Muscle of leg (tissue), 11 donors: Measurements from ENCODE around the gene CDH6. TPM values are rescaled to one million over a fixed set of nuclear protein-coding genes. Genes with fewer than 3 reads are reported as not detected.

Source experiments
- DNase-seq: peaks from one replicate; pipeline ENCODE4 v3.0.0; 2013
- H3K27ac ChIP-seq: one replicate; pipeline ENCODE4 v1.5.1; 2013; ENCODE audit warnings: mild to moderate bottlenecking, low read length, control low read depth
- H3K27me3 ChIP-seq: one replicate; pipeline ENCODE4 v1.6.1; 2013; ENCODE audit warnings: low read length; ENCODE audit not compliant: control insufficient read depth, insufficient read depth
- H3K36me3 ChIP-seq: one replicate; pipeline ENCODE4 v1.6.1; 2013; ENCODE audit warnings: low read length; ENCODE audit not compliant: control insufficient read depth, insufficient read depth
- H3K4me1 ChIP-seq: one replicate; pipeline ENCODE4 v1.6.1; 2013; ENCODE audit warnings: low read length; ENCODE audit not compliant: control insufficient read depth, insufficient read depth
- H3K4me3 ChIP-seq: one replicate; pipeline ENCODE4 v1.5.1; 2013; ENCODE audit warnings: low read length, control low read depth
- H3K9me3 ChIP-seq: replicated peaks from 2 replicates; pipeline ENCODE4 v1.6.1; 2013; ENCODE audit warnings: low read depth, low read length; ENCODE audit not compliant: control insufficient read depth
- WGBS: methylation state at CpG from one replicate; pipeline ENCODE4 v1.1.5; 2013; ENCODE audit warnings: missing lambda C conversion rate; ENCODE audit not compliant: insufficient coverage; 5-methylcytosine and 5-hydroxymethylcytosine counted together
- polyA plus RNA-seq, 8 donors: library from polyadenylated mRNA; unstranded; fragments of 120-200 nt; gene quantifications; one replicate each; pipeline versions ENCODE4 v1.2.1 to v1.2.3, GENCODE V29; 2013; ENCODE audit warnings: inconsistent platforms in 1 of 8, low replicate concordance in 1 of 8; ENCODE audit not compliant: insufficient read length in 8 of 8, insufficient read depth in 1 of 8
- total RNA-seq: library from RNA; stranded (reverse); fragments of 120-200 nt; gene quantifications from one replicate; pipeline ENCODE4 v1.2.4, GENCODE V29; 2013

CDH6 gene
- total and polyA plus RNA-seq, 9 donors = 2.3 to 8.0 (median 4.2) TPM

DNA sequence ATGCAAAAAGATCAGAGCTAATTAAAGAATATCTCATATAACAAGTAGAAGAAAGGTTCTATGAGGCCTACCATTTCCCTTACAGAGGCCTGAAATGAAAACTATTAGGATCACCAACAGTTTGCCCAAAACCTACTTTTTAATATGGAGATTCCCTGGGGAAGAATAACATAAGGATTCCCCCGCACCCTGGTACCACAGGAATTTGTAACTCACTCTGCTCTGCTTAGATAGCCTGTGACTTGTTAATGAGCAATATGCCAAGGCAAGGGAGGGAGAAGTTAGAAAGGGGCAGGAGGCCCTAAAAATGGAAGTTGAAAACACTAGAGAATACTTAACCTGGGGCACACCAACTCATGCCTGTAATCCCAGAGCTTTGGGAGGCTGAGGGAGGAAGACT lies 107.0 kb downstream of the CDH6 start:
- no peak overlapping the region for H3K27ac ChIP-seq
- no CpG with 5 or more reads among the region's 1 CpG for WGBS
- no peaks in the 10 kb centered on the region for H3K4me1 ChIP-seq
- H3K4me3 ChIP-seq = no peak overlapping the region
- DNase-seq = no peak
- no peaks in the 10 kb centered on the region for H3K27me3 ChIP-seq
- H3K36me3 ChIP-seq = no peaks in the 10 kb centered on the region
- H3K9me3 ChIP-seq = no peaks in the 10 kb centered on the region

DNA sequence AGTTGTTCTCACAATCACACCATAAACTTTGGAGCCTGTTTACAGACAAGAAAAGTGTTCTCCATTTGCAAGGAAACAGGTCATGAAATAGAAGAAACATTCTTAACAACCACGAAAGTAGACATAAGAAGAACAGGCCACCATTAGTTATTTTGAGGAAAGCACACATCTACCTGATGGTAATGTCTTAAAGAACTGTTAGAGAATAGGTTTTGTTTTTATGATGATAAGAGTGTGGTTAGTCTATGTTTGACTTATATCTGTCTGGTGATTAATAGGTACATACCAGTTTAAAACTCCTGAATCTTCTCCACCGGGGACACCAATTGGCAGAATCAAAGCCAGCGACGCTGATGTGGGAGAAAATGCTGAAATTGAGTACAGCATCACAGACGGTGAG lies 108.3 kb downstream of the CDH6 start:
- Histone ChIP-seq H3K9me3 (no peaks in the 10 kb centered on the region), H3K27ac (no peak overlapping the region), H3K4me1 (no peaks in the 10 kb centered on the region), H3K4me3 (no peak overlapping the region), H3K27me3 (no peaks in the 10 kb centered on the region), H3K36me3 (no peaks in the 10 kb centered on the region)
- no peak for DNase-seq
- 60% methylated on average over 4 of the region's 5 CpGs for WGBS

DNA sequence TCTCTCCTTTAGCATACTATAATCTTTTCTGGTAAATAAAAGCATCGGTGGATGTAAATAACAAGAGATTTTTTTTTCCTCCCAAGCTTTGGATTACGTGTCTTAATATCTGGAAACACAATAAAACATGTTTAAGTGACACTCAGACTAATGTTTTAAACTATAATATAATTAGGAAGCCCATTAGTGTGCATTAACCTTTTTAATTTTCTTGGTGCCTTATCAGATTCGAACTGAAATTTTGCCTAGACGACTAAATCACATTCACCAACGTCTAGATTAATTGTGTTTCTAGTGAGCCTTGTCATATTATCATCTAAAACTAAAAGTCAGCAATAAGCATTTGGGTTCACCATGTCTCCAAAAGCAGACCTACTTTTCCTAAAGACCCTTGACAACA lies 110.2 kb downstream of the CDH6 start:
- no CpG with 5 or more reads among the region's 5 CpGs for WGBS
- Histone ChIP-seq H3K27ac (no peak overlapping the region), H3K4me1 (no peaks in the 10 kb centered on the region), H3K36me3 (no peaks in the 10 kb centered on the region), H3K9me3 (no peaks in the 10 kb centered on the region), H3K27me3 (no peaks in the 10 kb centered on the region), H3K4me3 (no peak overlapping the region)
- no peak for DNase-seq

DNA sequence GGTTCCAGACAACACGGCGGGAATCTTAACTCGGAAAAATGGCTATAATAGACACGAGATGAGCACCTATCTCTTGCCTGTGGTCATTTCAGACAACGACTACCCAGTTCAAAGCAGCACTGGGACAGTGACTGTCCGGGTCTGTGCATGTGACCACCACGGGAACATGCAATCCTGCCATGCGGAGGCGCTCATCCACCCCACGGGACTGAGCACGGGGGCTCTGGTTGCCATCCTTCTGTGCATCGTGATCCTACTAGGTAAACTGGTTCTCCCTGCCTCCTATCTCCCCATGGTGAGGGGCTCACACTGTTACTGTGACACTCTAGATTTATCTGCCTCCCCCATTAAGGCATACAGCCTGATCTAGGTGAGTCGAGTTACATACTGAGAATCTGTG lies 124.2 kb downstream of the CDH6 start:
- WGBS = 78% methylated on average over 13 of the region's 13 CpGs
- H3K4me3 ChIP-seq = no peak overlapping the region
- H3K27ac ChIP-seq = no peak overlapping the region
- H3K4me1 ChIP-seq = no peaks in the 10 kb centered on the region
- no peaks in the 10 kb centered on the region for H3K9me3 ChIP-seq
- DNase-seq = no peak
- H3K27me3 ChIP-seq = no peaks in the 10 kb centered on the region
- no peaks in the 10 kb centered on the region for H3K36me3 ChIP-seq

DNA sequence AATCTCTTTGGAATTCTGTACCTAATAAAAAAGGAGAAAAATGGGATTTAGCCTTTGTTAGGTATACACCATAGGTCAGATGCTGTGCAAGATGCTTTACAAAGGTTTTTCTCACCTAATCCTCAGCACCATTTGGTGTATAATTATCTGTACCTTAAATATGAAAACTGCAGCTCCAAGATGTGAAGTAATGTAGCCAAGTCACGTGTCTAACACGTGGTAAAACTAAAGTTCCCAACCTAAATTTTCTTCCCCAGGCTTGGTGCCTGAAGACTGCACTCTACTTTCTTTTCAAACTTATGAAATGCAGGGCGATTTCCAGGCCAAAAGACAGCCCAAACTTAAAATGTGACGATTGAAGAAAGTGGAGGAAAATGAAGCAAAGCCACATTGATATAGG lies 125.8 kb downstream of the CDH6 start:
- H3K27ac ChIP-seq = no peak overlapping the region
- H3K4me3 ChIP-seq = no peak overlapping the region
- DNase-seq = no peak
- no peaks in the 10 kb centered on the region for H3K36me3 ChIP-seq
- H3K4me1 ChIP-seq = no peaks in the 10 kb centered on the region
- no peaks in the 10 kb centered on the region for H3K27me3 ChIP-seq
- no peaks in the 10 kb centered on the region for H3K9me3 ChIP-seq
- no CpG with 5 or more reads among the region's 4 CpGs for WGBS

DNA sequence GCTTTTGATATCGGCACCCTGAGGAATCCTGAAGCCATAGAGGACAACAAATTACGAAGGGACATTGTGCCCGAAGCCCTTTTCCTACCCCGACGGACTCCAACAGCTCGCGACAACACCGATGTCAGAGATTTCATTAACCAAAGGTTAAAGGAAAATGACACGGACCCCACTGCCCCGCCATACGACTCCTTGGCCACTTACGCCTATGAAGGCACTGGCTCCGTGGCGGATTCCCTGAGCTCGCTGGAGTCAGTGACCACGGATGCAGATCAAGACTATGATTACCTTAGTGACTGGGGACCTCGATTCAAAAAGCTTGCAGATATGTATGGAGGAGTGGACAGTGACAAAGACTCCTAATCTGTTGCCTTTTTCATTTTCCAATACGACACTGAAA lies 129.5 kb downstream of the CDH6 start:
- no peak overlapping the region for H3K4me3 ChIP-seq
- WGBS = 90% methylated on average over 15 of the region's 18 CpGs
- no peaks in the 10 kb centered on the region for H3K9me3 ChIP-seq
- no peak overlapping the region for H3K27ac ChIP-seq
- no peaks in the 10 kb centered on the region for H3K27me3 ChIP-seq
- H3K36me3 ChIP-seq = no peaks in the 10 kb centered on the region
- no peak for DNase-seq
- H3K4me1 ChIP-seq = no peaks in the 10 kb centered on the region

DNA sequence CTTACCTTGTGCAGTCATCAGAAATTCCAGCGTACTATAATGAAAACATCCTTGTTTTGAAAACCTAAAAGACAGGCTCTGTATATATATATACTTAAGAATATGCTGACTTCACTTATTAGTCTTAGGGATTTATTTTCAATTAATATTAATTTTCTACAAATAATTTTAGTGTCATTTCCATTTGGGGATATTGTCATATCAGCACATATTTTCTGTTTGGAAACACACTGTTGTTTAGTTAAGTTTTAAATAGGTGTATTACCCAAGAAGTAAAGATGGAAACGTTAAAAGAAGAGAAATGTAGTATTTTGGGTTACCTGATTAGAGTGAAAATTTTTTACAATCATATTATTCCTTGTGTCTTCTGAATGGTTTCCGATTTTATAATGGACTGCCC lies 131.4 kb downstream of the CDH6 start:
- no peaks in the 10 kb centered on the region for H3K9me3 ChIP-seq
- no peak overlapping the region for H3K4me3 ChIP-seq
- no peaks in the 10 kb centered on the region for H3K36me3 ChIP-seq
- H3K4me1 ChIP-seq = no peaks in the 10 kb centered on the region
- H3K27ac ChIP-seq = no peak overlapping the region
- DNase-seq = no peak
- no peaks in the 10 kb centered on the region for H3K27me3 ChIP-seq
- no CpG with 5 or more reads among the region's 3 CpGs for WGBS

DNA sequence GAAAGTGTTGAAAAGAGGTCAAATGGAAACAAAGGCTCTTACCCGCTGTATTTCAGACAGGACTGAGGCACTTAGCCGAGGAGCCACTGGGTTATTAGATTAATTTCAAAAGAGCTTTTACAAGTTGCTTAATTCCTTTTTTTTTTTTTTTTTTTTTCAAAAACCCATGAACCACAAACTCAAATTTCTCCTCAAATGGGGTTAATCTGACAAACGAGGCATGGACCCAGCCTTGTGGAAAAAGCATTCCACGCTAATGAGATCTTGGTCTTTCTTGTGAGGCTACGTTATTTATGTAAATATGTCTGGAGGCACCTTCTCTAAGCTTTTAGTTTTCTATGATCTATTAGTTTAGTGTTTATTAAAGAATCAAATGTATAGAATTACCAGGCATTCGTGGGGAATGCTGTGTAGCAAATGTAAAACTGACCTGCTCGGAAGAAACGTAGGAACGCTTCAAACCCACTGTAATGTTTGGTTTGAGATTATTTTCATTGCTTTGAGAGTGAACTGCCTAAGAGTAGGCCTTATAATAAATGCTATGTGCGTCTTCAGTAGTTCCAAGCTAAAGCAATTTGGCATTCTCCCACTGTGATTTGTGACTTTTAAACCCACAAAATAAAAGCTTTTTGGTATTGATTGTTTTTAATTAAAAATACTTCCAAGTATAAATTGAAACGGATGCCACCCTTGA lies 134.7 kb downstream of the CDH6 start:
- Histone ChIP-seq H3K9me3 (no peaks in the 10 kb centered on the region), H3K36me3 (no peaks in the 10 kb centered on the region), H3K27ac (no peak overlapping the region), H3K4me3 (no peak overlapping the region), H3K27me3 (no peaks in the 10 kb centered on the region), H3K4me1 (no peaks in the 10 kb centered on the region)
- 72% methylated on average over 4 of the region's 11 CpGs for WGBS
- no peak for DNase-seq

DNA sequence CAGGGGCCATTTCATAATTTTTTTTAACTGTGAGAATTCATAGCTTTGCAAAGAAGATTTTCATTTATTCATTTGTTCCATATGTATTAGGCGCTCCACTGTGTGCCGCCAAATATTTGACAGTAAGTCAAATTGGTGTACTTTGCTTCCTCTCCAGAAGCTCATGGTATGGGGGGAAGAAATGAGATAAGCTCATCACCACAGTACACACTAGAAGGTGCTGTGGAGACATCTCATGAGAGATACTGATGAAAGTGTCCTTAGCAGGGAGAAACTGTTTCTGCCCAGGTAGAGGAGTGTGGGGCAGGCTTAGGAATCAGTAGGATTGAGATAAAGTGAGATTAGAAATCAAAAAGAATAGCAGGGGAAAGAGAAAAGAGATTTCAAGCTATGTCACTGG lies 136.2 kb downstream of the CDH6 start:
- H3K4me3 ChIP-seq = no peak overlapping the region
- H3K36me3 ChIP-seq = no peaks in the 10 kb centered on the region
- H3K4me1 ChIP-seq = no peaks in the 10 kb centered on the region
- no CpG with 5 or more reads among the region's 2 CpGs for WGBS
- H3K9me3 ChIP-seq = no peaks in the 10 kb centered on the region
- no peak for DNase-seq
- H3K27me3 ChIP-seq = no peaks in the 10 kb centered on the region
- no peak overlapping the region for H3K27ac ChIP-seq

DNA sequence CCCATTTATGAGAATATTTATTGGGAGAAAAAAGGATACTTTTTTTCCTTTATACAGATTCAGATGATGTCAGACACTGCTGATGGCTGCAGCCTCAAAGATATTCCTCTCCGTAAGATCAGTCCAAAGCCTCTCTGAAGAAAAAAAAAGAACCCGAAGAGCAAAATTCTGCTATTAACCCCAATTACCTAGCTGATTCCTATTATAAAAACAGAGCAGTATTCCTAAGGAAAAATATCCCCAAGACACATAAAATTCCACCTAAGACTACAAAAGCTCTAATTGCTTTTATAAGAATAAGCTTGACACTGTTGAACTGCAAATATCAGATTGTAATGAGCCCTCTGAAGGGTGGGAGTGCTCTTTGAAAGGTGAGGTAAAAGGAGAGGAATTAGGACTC lies 138.7 kb downstream of the CDH6 start:
- Histone ChIP-seq H3K4me1 (no peaks in the 10 kb centered on the region), H3K27me3 (no peaks in the 10 kb centered on the region), H3K36me3 (no peaks in the 10 kb centered on the region), H3K4me3 (no peak overlapping the region), H3K27ac (no peak overlapping the region), H3K9me3 (no peaks in the 10 kb centered on the region)
- WGBS = 50% methylated on average over 1 of the region's 2 CpGs
- no peak for DNase-seq

DNA sequence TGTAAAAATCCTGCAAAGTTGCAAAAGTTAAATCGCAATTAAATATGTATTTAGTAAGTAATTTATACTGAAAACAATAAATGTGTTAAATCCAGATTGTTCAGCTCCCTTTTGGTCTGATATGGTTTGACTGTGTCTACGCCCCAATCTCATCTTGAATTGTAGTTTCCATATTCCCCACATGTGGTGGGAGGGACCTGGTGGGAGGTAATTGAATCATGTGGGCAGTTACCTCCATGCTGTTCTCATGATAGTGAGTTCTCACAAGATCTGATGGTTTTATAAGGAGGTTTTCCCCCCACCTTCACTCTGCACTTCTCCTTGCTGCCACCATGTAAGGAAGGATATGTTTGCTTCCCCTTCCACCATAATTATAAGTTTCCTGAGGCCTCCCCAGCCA lies 140.0 kb downstream of the CDH6 start:
- DNase-seq = no peak
- H3K4me1 ChIP-seq = no peaks in the 10 kb centered on the region
- no CpG with 5 or more reads among the region's 2 CpGs for WGBS
- H3K27ac ChIP-seq = no peak overlapping the region
- no peak overlapping the region for H3K4me3 ChIP-seq
- no peaks in the 10 kb centered on the region for H3K27me3 ChIP-seq
- no peaks in the 10 kb centered on the region for H3K36me3 ChIP-seq
- H3K9me3 ChIP-seq = no peaks in the 10 kb centered on the region
